OCI-LY1 (cell line): ENCODE results near the gene SLC9A8.

ENCODE experiments used
- CTCF ChIP-seq: fragments of 200-600 bp; sonication (generic), shearing (Covaris generic); IDR thresholded peaks from 2 replicates; pipeline ENCODE4 v1.5.1; 2017; ENCODE audit warnings: mild to moderate bottlenecking, antibody characterized with exemption, low read length, moderate library complexity, mixed read lengths
- EZH2 ChIP-seq: fragments of 200-600 bp; sonication (generic), shearing (Covaris generic); IDR thresholded peaks from 2 replicates; pipeline ENCODE4 v1.8.0; 2017; ENCODE audit warnings: borderline replicate concordance, mixed run types, mild to moderate bottlenecking, antibody characterized with exemption, low read length, moderate library complexity, mixed read lengths

- TF ChIP-seq CTCF (no peak), EZH2 (no peak)
Observed at GRCh38 chr20:49799698-49800097, 12.9 kb upstream of the SLC9A8 start.
